HEK293 (cell line): ENCODE measurements around the gene TRPV2.
A peak's percentile ranks its signal among the peaks of the same experiment; 100 is the strongest.

ENCODE experiments used
- CTCF ChIA-PET: fragments of 350-600 bp; formaldehyde crosslinking; extraction: SDS; loops from one replicate; lab custom pipeline; 2021; ENCODE audit warnings: antibody characterized with exemption; lab: Yijun Ruan, JAX
- POLR2A ChIA-PET: fragments of 300-600 bp; formaldehyde crosslinking; extraction: SDS; loops from one replicate; lab custom pipeline; 2020; ENCODE audit warnings: antibody characterized with exemption, inconsistent platforms; lab: Yijun Ruan, JAX
- H3K27ac ChIP-seq: fragments of 200-500 bp; sonication (Bioruptor generic); 2 replicates; pipeline ENCODE4 v1.5.1; 2014; ENCODE audit warnings: low read depth, low read length, control low read depth, inconsistent platforms; ENCODE audit errors: extremely low read depth
- H3K36me3 ChIP-seq, 2 experiments: fragments of 200-500 bp in 1 of 2; sonication (Bioruptor generic) in 1 of 2; 1 replicate in 1 of 2; 2 replicates in 1 of 2; pipeline ENCODE4 v1.5.1; 2014 to 2017; ENCODE audit warnings: inconsistent platforms in 2 of 2, low read length in 2 of 2; ENCODE audit not compliant: control insufficient read depth in 2 of 2, insufficient read depth in 1 of 2
- H3K4me1 ChIP-seq: fragments of 200-500 bp; sonication (Bioruptor generic); 2 replicates; pipeline ENCODE4 v1.5.1; 2014; ENCODE audit warnings: mild to moderate bottlenecking, low read length, inconsistent platforms; ENCODE audit not compliant: control insufficient read depth, insufficient read depth
- H3K4me3 ChIP-seq: 2 replicates; pipeline ENCODE4 v1.5.1; 2011; ENCODE audit warnings: low read depth, mild to moderate bottlenecking, control low read depth, low read length, moderate library complexity
- H3K9me3 ChIP-seq: fragments of 200-500 bp; sonication (Bioruptor generic); 2 replicates; pipeline ENCODE4 v1.5.1; 2014; ENCODE audit warnings: low read depth, low read length, inconsistent platforms; ENCODE audit not compliant: control insufficient read depth, insufficient read depth
- PRDM1 ChIP-seq: fragments of 450-650 bp; formaldehyde crosslinking; IDR thresholded peaks from 2 replicates; pipeline ENCODE4; 2016; ENCODE audit warnings: missing biosample characterization, missing genetic modification characterization
- SETDB1 ChIP-seq: IDR thresholded peaks from one replicate; pipeline ENCODE4 v1.6.1; 2017; ENCODE audit warnings: mild to moderate bottlenecking, low read length, moderate library complexity, mixed read lengths; ENCODE audit not compliant: insufficient read length
- ZFHX2 ChIP-seq: fragments of 450-650 bp; formaldehyde crosslinking; conservative IDR thresholded peaks from 2 replicates; pipeline ENCODE4 v1.5.1; 2016; ENCODE audit warnings: missing biosample characterization, missing genetic modification characterization
- ZNF146 ChIP-seq: fragments of 450-650 bp; formaldehyde crosslinking; IDR thresholded peaks from 2 replicates; pipeline ENCODE4 v1.5.1; 2016; ENCODE audit warnings: missing biosample characterization, missing genetic modification characterization
- ZNF24 ChIP-seq: fragments of 450-650 bp; formaldehyde crosslinking; IDR thresholded peaks from 2 replicates; pipeline ENCODE4 v1.5.1; 2016; ENCODE audit warnings: missing biosample characterization, missing genetic modification characterization
- ZNF292 ChIP-seq: fragments of 450-650 bp; formaldehyde crosslinking; IDR thresholded peaks from 2 replicates; pipeline ENCODE4 v1.5.1; 2016; ENCODE audit warnings: low read depth, missing biosample characterization, missing genetic modification characterization, borderline replicate concordance
- ZNF530 ChIP-seq: fragments of 450-650 bp; formaldehyde crosslinking; IDR thresholded peaks from 2 replicates; pipeline ENCODE4 v1.5.1; 2016; ENCODE audit warnings: low read depth, missing biosample characterization, missing genetic modification characterization
- ZNF623 ChIP-seq: fragments of 450-650 bp; formaldehyde crosslinking; IDR thresholded peaks from 2 replicates; pipeline ENCODE4 v1.5.1; 2016; ENCODE audit warnings: missing biosample characterization, missing genetic modification characterization
- ZNF677 ChIP-seq: fragments of 450-650 bp; IDR thresholded peaks from 2 replicates; pipeline ENCODE4 v1.5.0; 2018; ENCODE audit warnings: missing biosample characterization, mild to moderate bottlenecking, missing genetic modification characterization, moderate library complexity
- ZNF785 ChIP-seq: fragments of 450-650 bp; formaldehyde crosslinking; IDR thresholded peaks from 2 replicates; pipeline ENCODE4 v1.5.1; 2016; ENCODE audit warnings: missing biosample characterization, missing genetic modification characterization
- ZNF837 ChIP-seq: fragments of 450-650 bp; formaldehyde crosslinking; IDR thresholded peaks from 2 replicates; pipeline ENCODE4 v1.5.1; 2016; ENCODE audit warnings: missing biosample characterization, missing genetic modification characterization
- ZNF843 ChIP-seq: fragments of 450-650 bp; formaldehyde crosslinking; IDR thresholded peaks from 2 replicates; pipeline ENCODE4 v1.5.1; 2016; ENCODE audit warnings: missing biosample characterization, missing genetic modification characterization
- TF ChIP-seq, protein P1 (sequence below): fragments of 450-650 bp; formaldehyde crosslinking; IDR thresholded peaks from 2 replicates; pipeline ENCODE4 v1.5.1; 2016; ENCODE audit warnings: missing biosample characterization, missing genetic modification characterization
- TF ChIP-seq, protein P2 (sequence below): fragments of 450-650 bp; IDR thresholded peaks from 2 replicates; pipeline ENCODE4 v1.5.1; 2018; ENCODE audit warnings: missing biosample characterization, missing genetic modification characterization
- TF ChIP-seq, protein P3 (sequence below): sonication (generic); formaldehyde crosslinking; IDR thresholded peaks from 2 replicates; pipeline ENCODE4 v1.8.1; 2022; ENCODE audit warnings: mild to moderate bottlenecking, moderate library complexity, missing genetic modification reagents
- TF ChIP-seq, protein P4 (sequence below): fragments of 450-650 bp; formaldehyde crosslinking; IDR thresholded peaks from 2 replicates; pipeline ENCODE4 v1.5.1; 2017; ENCODE audit warnings: missing biosample characterization, mild to moderate bottlenecking, missing genetic modification characterization, moderate library complexity

TRPV2 gene

DNA sequence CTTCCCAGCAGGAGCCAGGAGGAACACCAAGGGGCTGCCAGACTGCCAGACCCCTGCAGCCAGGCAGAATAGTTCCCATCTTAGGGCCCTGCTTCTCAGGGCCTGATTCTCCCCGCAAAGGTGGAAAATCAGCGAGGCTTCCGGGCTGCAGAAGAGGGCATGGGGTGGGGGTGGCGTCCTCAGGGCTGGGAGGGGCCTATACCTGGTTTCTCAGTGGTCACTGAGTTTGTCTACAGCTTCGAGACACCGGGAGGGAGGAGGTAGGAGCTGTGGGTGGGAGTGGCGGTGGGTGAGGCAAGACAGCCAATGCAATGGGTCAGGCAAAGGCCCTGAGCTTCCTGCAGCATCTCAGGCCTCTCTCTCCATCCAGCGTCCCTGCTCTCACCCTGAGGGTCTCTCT lies 62.3 kb downstream of the TRPV2 start:
- CTCF ChIA-PET, result interaction anchor here (1.0 to 1.3 kb wide), 3 partner anchors 14 to 25 kb away, joined by 3 to 9 read pairs (median 6); no protein-coding TSS in a partner anchor
- no peaks in the 10 kb centered on the region for H3K4me1 ChIP-seq
- TF ChIP-seq, protein P1, sequence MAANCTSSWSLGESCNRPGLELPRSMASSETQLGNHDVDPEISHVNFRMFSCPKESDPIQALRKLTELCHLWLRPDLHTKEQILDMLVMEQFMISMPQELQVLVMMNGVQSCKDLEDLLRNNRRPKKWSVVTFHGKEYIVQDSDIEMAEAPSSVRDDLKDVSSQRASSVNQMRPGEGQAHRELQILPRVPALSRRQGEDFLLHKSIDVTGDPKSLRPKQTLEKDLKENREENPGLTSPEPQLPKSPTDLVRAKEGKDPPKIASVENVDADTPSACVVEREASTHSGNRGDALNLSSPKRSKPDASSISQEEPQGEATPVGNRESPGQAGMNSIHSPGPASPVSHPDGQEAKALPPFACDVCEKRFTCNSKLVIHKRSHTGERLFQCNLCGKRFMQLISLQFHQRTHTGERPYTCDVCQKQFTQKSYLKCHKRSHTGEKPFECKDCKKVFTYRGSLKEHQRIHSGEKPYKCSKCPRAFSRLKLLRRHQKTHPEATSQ, result no peak
- TF ChIP-seq ZNF146 (tag by site-specific recombination) (no peak), PRDM1 (tag by site-specific recombination) (no peak), ZNF623 (tag by site-specific recombination) (no peak)
- TF ChIP-seq, all 188 proteins: peak for 0
- H3K4me3 ChIP-seq, result no peak overlapping the region
- POLR2A ChIA-PET, result interaction anchor here (0.8 to 2.0 kb wide), 5 partner anchors 10 to 39 kb away, joined by 3 to 9 read pairs (median 4); no protein-coding TSS in a partner anchor
- no peaks in the 10 kb centered on the region for H3K36me3 ChIP-seq
- H3K9me3 ChIP-seq, result no peaks in the 10 kb centered on the region
- H3K27ac ChIP-seq, result no peak overlapping the region

DNA sequence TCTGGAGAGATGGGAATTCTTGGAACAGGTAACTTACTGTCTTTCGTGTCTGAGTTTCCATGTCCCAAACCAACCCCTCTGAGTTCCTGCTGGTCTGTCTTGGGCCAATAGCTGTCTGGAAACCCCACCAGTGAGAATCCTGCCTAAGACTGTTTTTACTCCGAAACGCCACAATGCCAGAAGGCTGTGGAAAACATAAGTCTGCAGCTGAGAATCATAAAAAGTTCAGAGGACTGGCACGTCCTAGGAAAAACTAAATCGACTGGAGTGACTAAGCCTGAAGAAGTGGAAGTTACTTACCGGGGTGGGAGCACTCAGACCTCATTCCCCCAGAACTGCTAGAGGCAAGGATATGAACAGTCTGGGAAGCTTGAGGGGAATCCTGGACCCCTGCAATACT lies 63.3 kb downstream of the TRPV2 start:
- ChIA-PET CTCF (interaction anchor here (0.7 to 2.3 kb wide), 3 partner anchors 25 to 794 kb away, joined by 4 to 13 read pairs (median 7); no protein-coding TSS in a partner anchor), POLR2A (interaction anchor here (0.6 to 2.0 kb wide), 3 partner anchors 9 to 197 kb away, joined by 3 to 9 read pairs (median 5); no protein-coding TSS in a partner anchor)
- Histone ChIP-seq H3K9me3 (no peaks in the 10 kb centered on the region), H3K36me3 (no peaks in the 10 kb centered on the region), H3K4me3 (no peak overlapping the region), H3K4me1 (no peaks in the 10 kb centered on the region), H3K27ac (no peak overlapping the region)
- no peak for TF ChIP-seq ZNF843 (tag by site-specific recombination)
- TF ChIP-seq ZNF24, result no peak
- no peak for TF ChIP-seq ZNF292 (tag by site-specific recombination)
- no peak for TF ChIP-seq ZNF530 (tag by site-specific recombination)
- TF ChIP-seq ZNF837 (tag by site-specific recombination), result no peak
- TF ChIP-seq SETDB1, result no peak
- TF ChIP-seq, protein P1, result no peak
- TF ChIP-seq, protein P2, sequence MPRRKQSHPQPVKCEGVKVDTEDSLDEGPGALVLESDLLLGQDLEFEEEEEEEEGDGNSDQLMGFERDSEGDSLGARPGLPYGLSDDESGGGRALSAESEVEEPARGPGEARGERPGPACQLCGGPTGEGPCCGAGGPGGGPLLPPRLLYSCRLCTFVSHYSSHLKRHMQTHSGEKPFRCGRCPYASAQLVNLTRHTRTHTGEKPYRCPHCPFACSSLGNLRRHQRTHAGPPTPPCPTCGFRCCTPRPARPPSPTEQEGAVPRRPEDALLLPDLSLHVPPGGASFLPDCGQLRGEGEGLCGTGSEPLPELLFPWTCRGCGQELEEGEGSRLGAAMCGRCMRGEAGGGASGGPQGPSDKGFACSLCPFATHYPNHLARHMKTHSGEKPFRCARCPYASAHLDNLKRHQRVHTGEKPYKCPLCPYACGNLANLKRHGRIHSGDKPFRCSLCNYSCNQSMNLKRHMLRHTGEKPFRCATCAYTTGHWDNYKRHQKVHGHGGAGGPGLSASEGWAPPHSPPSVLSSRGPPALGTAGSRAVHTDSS (tag by site-specific recombination), result no peak
- TF ChIP-seq ZFHX2 (tag by site-specific recombination), result no peak
- no peak for TF ChIP-seq ZNF677 (tag by site-specific recombination)
- TF ChIP-seq, protein P3, sequence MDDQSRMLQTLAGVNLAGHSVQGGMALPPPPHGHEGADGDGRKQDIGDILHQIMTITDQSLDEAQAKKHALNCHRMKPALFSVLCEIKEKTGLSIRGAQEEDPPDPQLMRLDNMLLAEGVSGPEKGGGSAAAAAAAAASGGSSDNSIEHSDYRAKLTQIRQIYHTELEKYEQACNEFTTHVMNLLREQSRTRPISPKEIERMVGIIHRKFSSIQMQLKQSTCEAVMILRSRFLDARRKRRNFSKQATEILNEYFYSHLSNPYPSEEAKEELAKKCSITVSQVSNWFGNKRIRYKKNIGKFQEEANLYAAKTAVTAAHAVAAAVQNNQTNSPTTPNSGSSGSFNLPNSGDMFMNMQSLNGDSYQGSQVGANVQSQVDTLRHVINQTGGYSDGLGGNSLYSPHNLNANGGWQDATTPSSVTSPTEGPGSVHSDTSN, result no peak

DNA sequence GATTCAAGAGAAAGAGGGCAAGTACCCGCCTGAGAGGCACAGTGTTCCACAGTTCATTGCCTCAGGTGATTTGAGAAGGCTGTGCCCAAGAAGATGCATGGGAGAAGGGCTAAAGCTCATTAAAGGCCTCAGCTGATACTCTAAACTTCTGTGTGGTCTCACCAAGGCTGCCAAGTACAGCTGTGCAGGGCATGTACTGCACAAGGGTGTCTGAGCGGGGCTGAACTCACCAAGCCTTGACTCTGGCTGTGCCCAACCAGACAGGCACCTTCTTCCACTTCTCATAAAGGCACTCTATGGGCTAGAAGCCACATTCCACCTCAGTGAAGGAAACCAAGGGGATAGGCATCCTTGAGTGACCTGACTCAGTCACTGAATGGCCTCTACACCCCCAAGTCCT lies 63.9 kb downstream of the TRPV2 start:
- H3K36me3 ChIP-seq, result no peaks in the 10 kb centered on the region
- no peak overlapping the region for H3K4me3 ChIP-seq
- H3K9me3 ChIP-seq, result no peaks in the 10 kb centered on the region
- H3K4me1 ChIP-seq, result no peaks in the 10 kb centered on the region
- H3K27ac ChIP-seq, result no peak overlapping the region
- TF ChIP-seq, protein P4, sequence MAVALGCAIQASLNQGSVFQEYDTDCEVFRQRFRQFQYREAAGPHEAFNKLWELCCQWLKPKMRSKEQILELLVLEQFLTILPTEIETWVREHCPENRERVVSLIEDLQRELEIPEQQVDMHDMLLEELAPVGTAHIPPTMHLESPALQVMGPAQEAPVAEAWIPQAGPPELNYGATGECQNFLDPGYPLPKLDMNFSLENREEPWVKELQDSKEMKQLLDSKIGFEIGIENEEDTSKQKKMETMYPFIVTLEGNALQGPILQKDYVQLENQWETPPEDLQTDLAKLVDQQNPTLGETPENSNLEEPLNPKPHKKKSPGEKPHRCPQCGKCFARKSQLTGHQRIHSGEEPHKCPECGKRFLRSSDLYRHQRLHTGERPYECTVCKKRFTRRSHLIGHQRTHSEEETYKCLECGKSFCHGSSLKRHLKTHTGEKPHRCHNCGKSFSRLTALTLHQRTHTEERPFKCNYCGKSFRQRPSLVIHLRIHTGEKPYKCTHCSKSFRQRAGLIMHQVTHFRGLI (tag by site-specific recombination), result peak; percentile 90
- TF ChIP-seq ZNF785 (tag by site-specific recombination), result no peak
- ChIA-PET CTCF (interaction anchor here (2.1 to 2.3 kb wide), 2 partner anchors 26 to 42 kb away, joined by 7 to 13 read pairs; no protein-coding TSS in a partner anchor), POLR2A (interaction anchor here (0.6 to 1.6 kb wide), 2 partner anchors 41 to 196 kb away, joined by 3 to 5 read pairs; no protein-coding TSS in a partner anchor)
